GM12878 (cell line): ENCODE results near the gene DDX49. TPM values are rescaled to one million over a fixed set of nuclear protein-coding genes. Genes with fewer than 3 reads are reported as not detected.

ENCODE experiments used
- ATAC-seq: fragments of 200-7000 bp; cut with Tn5 transposase; 3 replicates; pipeline ENCODE4 v1.9.1; 2020; ENCODE audit warnings: mild to moderate bottlenecking, moderate library complexity
- BruUV-seq: library from RNA; stranded (reverse); fragments of 400-500 nt; replicated peaks from 2 replicates; lab custom pipeline; 2021; lab: Mats Ljungman, UMichigan
- CTCF ChIA-PET: fragments of 300-600 bp; sonication (Branson Sonifier 250); formaldehyde crosslinking; extraction: SDS; loops from one replicate; lab custom pipeline; 2021; ENCODE audit warnings: inconsistent platforms; lab: Yijun Ruan, JAX
- POLR2A ChIA-PET: fragments of 350-600 bp; formaldehyde crosslinking; extraction: SDS; loops from one replicate; lab custom pipeline; 2021; ENCODE audit warnings: inconsistent platforms; lab: Charles Lee
- RAD21 ChIA-PET: fragments of 300-600 bp; sonication (Branson Sonifier 250); formaldehyde crosslinking; loops from one replicate; lab custom pipeline; 2023; ENCODE audit warnings: antibody characterized with exemption; ENCODE audit not compliant: unreplicated experiment; lab: Charles Lee
- SMC1A ChIA-PET: fragments of 300-600 bp; sonication (Branson Sonifier 250); formaldehyde crosslinking; loops from one replicate; lab custom pipeline; 2023; ENCODE audit not compliant: unreplicated experiment, uncharacterized antibody; lab: Charles Lee
- DNase-seq: peaks from one replicate; pipeline ENCODE4 v3.0.0-alpha.2; 2011; ENCODE audit warnings: low read depth, low spot score
- FAIRE-seq: peaks from 3 replicates; lab custom pipeline; 2011; peaks lifted over from hg19 to GRCh38; lab: Jason Lieb, UNC
- H2AFZ ChIP-seq: 2 replicates; pipeline ENCODE4 v1.6.0; 2011; ENCODE audit warnings: low read depth, low read length, control low read depth; ENCODE audit not compliant: control insufficient read depth
- H3K27ac ChIP-seq: 2 replicates; pipeline ENCODE4 v1.5.1; 2011; ENCODE audit warnings: control low read depth; ENCODE audit not compliant: control insufficient read depth, insufficient read depth
- H3K27me3 ChIP-seq, 2 experiments: replicated peaks in 1 of 2; 2 replicates each; pipeline versions ENCODE4 v1.6.0 to v1.6.1; 2011; ENCODE audit warnings: low read length in 1 of 2; ENCODE audit not compliant: control insufficient read depth in 2 of 2, insufficient read depth in 2 of 2
- H3K36me3 ChIP-seq, 2 experiments: 2 replicates each; pipeline ENCODE4 v1.5.1; 2011; ENCODE audit warnings: low read length in 1 of 2; ENCODE audit not compliant: control insufficient read depth in 2 of 2, insufficient read depth in 2 of 2
- H3K4me1 ChIP-seq: 2 replicates; pipeline ENCODE4 v1.6.1; 2011; ENCODE audit warnings: mild to moderate bottlenecking, low read length, moderate library complexity, mixed read lengths; ENCODE audit not compliant: control insufficient read depth, insufficient read depth
- H3K4me2 ChIP-seq: 2 replicates; pipeline ENCODE4 v1.6.0; 2011; ENCODE audit warnings: control low read depth; ENCODE audit not compliant: control insufficient read depth, insufficient read depth
- H3K4me3 ChIP-seq: fragments of 200-600 bp; sonication (generic); 2 replicates; pipeline ENCODE4 v1.5.1; 2016
- H3K79me2 ChIP-seq: 2 replicates; pipeline ENCODE4 v1.6.0; 2011; ENCODE audit warnings: low read length; ENCODE audit not compliant: control insufficient read depth, insufficient read depth
- H3K9ac ChIP-seq: 2 replicates; pipeline ENCODE4 v1.8.0; 2011; ENCODE audit warnings: low read length, control low read depth, mixed read lengths; ENCODE audit not compliant: control insufficient read depth, insufficient read depth
- H3K9me3 ChIP-seq: replicated peaks from 3 replicates; pipeline ENCODE4 v1.5.1; 2011; ENCODE audit warnings: mild to moderate bottlenecking, low read length; ENCODE audit not compliant: control insufficient read depth, insufficient read depth
- H4K20me1 ChIP-seq: 2 replicates; pipeline ENCODE4 v1.6.0; 2011; ENCODE audit not compliant: control insufficient read depth, insufficient read depth
- ESRRA ChIP-seq: IDR thresholded peaks from 2 replicates; pipeline ENCODE4 v1.6.1; 2012; ENCODE audit warnings: mild to moderate bottlenecking, low read length, improper control_type of control experiment
- KDM1A ChIP-seq: fragments of 200-600 bp; sonication (generic); IDR thresholded peaks from 2 replicates; pipeline ENCODE4 v1.6.1; 2016; ENCODE audit warnings: borderline replicate concordance
- ZNF217 ChIP-seq: fragments of 450-650 bp; IDR thresholded peaks from 2 replicates; pipeline ENCODE4 v1.6.1; 2017; ENCODE audit warnings: antibody characterized with exemption, mild to moderate bottlenecking
- WGBS: methylation state at CpG from one replicate; pipeline ENCODE4 v1.1.6; 2016; ENCODE audit warnings: low lambda C conversion rate; ENCODE audit not compliant: insufficient replicate concordance, insufficient coverage; ENCODE audit errors: missing lambda C conversion rate; 5-methylcytosine and 5-hydroxymethylcytosine counted together
- in situ Hi-C: fragments of 300-500 bp; cut with MboI; formaldehyde crosslinking; loops from 9 replicates; pipeline ENCODE4 v1.14.3; 2018; ENCODE audit warnings: mixed read lengths
- intact Hi-C: fragments of 100-400 bp; cut with micrococcal nuclease; formaldehyde crosslinking; loops from one replicate; pipeline ENCODE4 v1.14.2; 2022; ENCODE audit not compliant: unreplicated experiment
- polyA plus RNA-seq, 11 experiments: library from polyadenylated mRNA; depleted of rRNA in 4 of 11; unstranded in 6 of 11; stranded (reverse) in 5 of 11; fragments of >200 nt; fragmentation: Nextera tagmentation in 4 of 11; fragmentation: Illumina TruSeq in 1 of 11; extraction: Ambion mirVana in 4 of 11; extraction: Trizol in 1 of 11; gene quantifications; 1 replicate in 1 of 11; 2 replicates in 10 of 11; pipeline versions ENCODE4 v1.2.1 to v1.2.3, GENCODE V29; 2011 to 2016; ENCODE audit warnings: inconsistent platforms in 2 of 11, missing spikeins in 2 of 11, low read depth in 1 of 11
- total RNA-seq, 4 experiments: library from RNA; depleted of rRNA in 3 of 4; stranded (reverse); fragments of >200 nt in 3 of 4; fragmentation: Illumina TruSeq in 1 of 4; extraction: Trizol in 1 of 4; gene quantifications; 2 replicates each; pipeline versions ENCODE4 v1.2.1 to v1.2.3, GENCODE V29; 2013 to 2021
- TF ChIP-seq, protein P1 (sequence below): fragments of 450-650 bp; IDR thresholded peaks from 2 replicates; pipeline ENCODE4 v1.6.1; 2018; ENCODE audit warnings: mild to moderate bottlenecking, low read depth, moderate library complexity; ENCODE audit not compliant: partially characterized antibody
- TF ChIP-seq, protein P2 (sequence below): fragments of 450-650 bp; IDR thresholded peaks from 2 replicates; pipeline ENCODE4 v1.6.1; 2017; ENCODE audit warnings: mild to moderate bottlenecking, moderate library complexity
- TF ChIP-seq, protein P3 (sequence below): fragments of 450-650 bp; formaldehyde crosslinking; IDR thresholded peaks from 2 replicates; pipeline ENCODE4 v1.4.0; 2022; ENCODE audit warnings: mild to moderate bottlenecking, moderate library complexity
- TF ChIP-seq, protein P4 (sequence below): IDR thresholded peaks from 2 replicates; pipeline ENCODE4 v1.6.1; 2012; ENCODE audit warnings: improper control_type of control experiment, low read depth, low read length; ENCODE audit not compliant: insufficient replicate concordance

Gene DDX49
- total and polyA plus RNA-seq, 10 of the 15 experiments (the other 5 are each of a cell fraction or from before 2014, with no cell fraction given), result 0.58 to 102 (median 48.1) TPM

DNA sequence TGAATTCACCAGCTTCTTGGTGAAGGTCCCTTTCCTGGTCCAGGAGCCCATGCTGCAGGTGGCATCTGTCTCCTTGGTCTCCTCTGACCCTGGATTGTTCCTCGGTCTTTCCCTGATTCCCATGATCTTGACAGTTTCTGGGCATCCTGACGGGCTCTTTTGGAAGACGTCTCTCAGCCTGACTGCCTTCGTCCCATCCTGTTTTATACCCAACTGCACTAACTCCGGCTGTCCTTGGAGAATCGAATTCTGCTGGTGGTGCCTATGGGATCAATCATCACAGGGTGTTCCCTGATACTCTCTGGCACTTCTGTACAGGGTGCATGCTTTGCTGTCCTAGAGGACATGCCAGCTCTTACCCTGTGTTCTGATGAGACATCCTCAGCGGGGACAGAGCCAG lies 42.6 kb upstream of the DDX49 start:
- H3K27me3 ChIP-seq, result no peaks in the 10 kb centered on the region
- no peaks in the 10 kb centered on the region for H4K20me1 ChIP-seq
- no peaks in the 10 kb centered on the region for H3K4me1 ChIP-seq
- H3K79me2 ChIP-seq, result no peaks in the 10 kb centered on the region
- no peak overlapping the region for H3K4me2 ChIP-seq
- ATAC-seq (no peak), DNase-seq (no peak), FAIRE-seq (no peak)
- SMC1A ChIA-PET, result interaction anchor here (1.6 kb wide), 1 partner anchor 13 kb away, joined by 3 read pairs; no protein-coding TSS in a partner anchor
- in situ Hi-C loops, result no loop called here
- 81% methylated on average over 7 of the region's 7 CpGs for WGBS
- RAD21 ChIA-PET, result interaction anchor here (1.4 kb wide), 1 partner anchor 10 kb away, joined by 3 read pairs; no protein-coding TSS in a partner anchor
- no peak overlapping the region for H3K4me3 ChIP-seq
- intact Hi-C loops, result no loop called here
- BruUV-seq, result no TSS peak
- no peak overlapping the region for H3K27ac ChIP-seq
- H3K9me3 ChIP-seq, result no peaks in the 10 kb centered on the region
- H2AFZ ChIP-seq, result no peak overlapping the region
- no peak overlapping the region for H3K9ac ChIP-seq
- H3K36me3 ChIP-seq, result no peaks in the 10 kb centered on the region
- POLR2A ChIA-PET, result no interaction called here
- CTCF ChIA-PET, result interaction anchor here (1.1 to 1.2 kb wide), 2 partner anchors 30 to 110 kb away, joined by 3 read pairs; no protein-coding TSS in a partner anchor
- TF ChIP-seq ESRRA (no peak), ZNF217 (no peak), KDM1A (no peak)
- TF ChIP-seq, protein P1, sequence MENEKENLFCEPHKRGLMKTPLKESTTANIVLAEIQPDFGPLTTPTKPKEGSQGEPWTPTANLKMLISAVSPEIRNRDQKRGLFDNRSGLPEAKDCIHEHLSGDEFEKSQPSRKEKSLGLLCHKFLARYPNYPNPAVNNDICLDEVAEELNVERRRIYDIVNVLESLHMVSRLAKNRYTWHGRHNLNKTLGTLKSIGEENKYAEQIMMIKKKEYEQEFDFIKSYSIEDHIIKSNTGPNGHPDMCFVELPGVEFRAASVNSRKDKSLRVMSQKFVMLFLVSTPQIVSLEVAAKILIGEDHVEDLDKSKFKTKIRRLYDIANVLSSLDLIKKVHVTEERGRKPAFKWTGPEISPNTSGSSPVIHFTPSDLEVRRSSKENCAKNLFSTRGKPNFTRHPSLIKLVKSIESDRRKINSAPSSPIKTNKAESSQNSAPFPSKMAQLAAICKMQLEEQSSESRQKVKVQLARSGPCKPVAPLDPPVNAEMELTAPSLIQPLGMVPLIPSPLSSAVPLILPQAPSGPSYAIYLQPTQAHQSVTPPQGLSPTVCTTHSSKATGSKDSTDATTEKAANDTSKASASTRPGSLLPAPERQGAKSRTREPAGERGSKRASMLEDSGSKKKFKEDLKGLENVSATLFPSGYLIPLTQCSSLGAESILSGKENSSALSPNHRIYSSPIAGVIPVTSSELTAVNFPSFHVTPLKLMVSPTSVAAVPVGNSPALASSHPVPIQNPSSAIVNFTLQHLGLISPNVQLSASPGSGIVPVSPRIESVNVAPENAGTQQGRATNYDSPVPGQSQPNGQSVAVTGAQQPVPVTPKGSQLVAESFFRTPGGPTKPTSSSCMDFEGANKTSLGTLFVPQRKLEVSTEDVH, result no peak
- TF ChIP-seq, protein P2, sequence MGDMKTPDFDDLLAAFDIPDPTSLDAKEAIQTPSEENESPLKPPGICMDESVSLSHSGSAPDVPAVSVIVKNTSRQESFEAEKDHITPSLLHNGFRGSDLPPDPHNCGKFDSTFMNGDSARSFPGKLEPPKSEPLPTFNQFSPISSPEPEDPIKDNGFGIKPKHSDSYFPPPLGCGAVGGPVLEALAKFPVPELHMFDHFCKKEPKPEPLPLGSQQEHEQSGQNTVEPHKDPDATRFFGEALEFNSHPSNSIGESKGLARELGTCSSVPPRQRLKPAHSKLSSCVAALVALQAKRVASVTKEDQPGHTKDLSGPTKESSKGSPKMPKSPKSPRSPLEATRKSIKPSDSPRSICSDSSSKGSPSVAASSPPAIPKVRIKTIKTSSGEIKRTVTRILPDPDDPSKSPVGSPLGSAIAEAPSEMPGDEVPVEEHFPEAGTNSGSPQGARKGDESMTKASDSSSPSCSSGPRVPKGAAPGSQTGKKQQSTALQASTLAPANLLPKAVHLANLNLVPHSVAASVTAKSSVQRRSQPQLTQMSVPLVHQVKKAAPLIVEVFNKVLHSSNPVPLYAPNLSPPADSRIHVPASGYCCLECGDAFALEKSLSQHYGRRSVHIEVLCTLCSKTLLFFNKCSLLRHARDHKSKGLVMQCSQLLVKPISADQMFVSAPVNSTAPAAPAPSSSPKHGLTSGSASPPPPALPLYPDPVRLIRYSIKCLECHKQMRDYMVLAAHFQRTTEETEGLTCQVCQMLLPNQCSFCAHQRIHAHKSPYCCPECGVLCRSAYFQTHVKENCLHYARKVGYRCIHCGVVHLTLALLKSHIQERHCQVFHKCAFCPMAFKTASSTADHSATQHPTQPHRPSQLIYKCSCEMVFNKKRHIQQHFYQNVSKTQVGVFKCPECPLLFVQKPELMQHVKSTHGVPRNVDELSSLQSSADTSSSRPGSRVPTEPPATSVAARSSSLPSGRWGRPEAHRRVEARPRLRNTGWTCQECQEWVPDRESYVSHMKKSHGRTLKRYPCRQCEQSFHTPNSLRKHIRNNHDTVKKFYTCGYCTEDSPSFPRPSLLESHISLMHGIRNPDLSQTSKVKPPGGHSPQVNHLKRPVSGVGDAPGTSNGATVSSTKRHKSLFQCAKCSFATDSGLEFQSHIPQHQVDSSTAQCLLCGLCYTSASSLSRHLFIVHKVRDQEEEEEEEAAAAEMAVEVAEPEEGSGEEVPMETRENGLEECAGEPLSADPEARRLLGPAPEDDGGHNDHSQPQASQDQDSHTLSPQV, result no peak
- TF ChIP-seq, protein P3, sequence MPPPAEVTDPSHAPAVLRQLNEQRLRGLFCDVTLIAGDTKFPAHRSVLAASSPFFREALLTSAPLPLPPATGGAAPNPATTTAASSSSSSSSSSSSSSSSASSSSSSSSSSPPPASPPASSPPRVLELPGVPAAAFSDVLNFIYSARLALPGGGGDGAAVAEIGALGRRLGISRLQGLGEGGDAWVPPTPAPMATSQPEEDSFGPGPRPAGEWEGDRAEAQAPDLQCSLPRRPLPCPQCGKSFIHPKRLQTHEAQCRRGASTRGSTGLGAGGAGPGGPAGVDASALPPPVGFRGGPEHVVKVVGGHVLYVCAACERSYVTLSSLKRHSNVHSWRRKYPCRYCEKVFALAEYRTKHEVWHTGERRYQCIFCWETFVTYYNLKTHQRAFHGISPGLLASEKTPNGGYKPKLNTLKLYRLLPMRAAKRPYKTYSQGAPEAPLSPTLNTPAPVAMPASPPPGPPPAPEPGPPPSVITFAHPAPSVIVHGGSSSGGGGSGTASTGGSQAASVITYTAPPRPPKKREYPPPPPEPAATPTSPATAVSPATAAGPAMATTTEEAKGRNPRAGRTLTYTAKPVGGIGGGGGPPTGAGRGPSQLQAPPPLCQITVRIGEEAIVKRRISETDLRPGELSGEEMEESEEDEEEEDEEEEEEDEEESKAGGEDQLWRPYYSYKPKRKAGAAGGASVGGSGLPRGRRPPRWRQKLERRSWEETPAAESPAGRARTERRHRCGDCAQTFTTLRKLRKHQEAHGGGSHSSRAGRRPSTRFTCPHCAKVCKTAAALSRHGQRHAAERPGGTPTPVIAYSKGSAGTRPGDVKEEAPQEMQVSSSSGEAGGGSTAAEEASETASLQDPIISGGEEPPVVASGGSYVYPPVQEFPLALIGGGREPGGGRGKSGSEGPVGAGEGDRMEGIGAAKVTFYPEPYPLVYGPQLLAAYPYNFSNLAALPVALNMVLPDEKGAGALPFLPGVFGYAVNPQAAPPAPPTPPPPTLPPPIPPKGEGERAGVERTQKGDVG (CRISPR knock-in tag), result no peak
- TF ChIP-seq, protein P4, sequence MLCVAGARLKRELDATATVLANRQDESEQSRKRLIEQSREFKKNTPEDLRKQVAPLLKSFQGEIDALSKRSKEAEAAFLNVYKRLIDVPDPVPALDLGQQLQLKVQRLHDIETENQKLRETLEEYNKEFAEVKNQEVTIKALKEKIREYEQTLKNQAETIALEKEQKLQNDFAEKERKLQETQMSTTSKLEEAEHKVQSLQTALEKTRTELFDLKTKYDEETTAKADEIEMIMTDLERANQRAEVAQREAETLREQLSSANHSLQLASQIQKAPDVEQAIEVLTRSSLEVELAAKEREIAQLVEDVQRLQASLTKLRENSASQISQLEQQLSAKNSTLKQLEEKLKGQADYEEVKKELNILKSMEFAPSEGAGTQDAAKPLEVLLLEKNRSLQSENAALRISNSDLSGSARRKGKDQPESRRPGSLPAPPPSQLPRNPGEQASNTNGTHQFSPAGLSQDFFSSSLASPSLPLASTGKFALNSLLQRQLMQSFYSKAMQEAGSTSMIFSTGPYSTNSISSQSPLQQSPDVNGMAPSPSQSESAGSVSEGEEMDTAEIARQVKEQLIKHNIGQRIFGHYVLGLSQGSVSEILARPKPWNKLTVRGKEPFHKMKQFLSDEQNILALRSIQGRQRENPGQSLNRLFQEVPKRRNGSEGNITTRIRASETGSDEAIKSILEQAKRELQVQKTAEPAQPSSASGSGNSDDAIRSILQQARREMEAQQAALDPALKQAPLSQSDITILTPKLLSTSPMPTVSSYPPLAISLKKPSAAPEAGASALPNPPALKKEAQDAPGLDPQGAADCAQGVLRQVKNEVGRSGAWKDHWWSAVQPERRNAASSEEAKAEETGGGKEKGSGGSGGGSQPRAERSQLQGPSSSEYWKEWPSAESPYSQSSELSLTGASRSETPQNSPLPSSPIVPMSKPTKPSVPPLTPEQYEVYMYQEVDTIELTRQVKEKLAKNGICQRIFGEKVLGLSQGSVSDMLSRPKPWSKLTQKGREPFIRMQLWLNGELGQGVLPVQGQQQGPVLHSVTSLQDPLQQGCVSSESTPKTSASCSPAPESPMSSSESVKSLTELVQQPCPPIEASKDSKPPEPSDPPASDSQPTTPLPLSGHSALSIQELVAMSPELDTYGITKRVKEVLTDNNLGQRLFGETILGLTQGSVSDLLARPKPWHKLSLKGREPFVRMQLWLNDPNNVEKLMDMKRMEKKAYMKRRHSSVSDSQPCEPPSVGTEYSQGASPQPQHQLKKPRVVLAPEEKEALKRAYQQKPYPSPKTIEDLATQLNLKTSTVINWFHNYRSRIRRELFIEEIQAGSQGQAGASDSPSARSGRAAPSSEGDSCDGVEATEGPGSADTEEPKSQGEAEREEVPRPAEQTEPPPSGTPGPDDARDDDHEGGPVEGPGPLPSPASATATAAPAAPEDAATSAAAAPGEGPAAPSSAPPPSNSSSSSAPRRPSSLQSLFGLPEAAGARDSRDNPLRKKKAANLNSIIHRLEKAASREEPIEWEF, result no peak
